ENCODE results near the gene SERPINB2.

GRCh38 chr18:63894106-63894772 is 6.7 kb downstream of the SERPINB2 start:
- TF ChIP-seq CTCF (IDR thresholded peaks at IDR 0.05; ENCODE audit: insufficient read depth, low read depth, low read length) (no peak), EZH2 (IDR thresholded peaks at IDR 0.05; ENCODE audit: insufficient read depth, low read length) (no peak)

All from astrocyte (in vitro differentiated cells and primary cell).